T-helper 2 cell treated with Interferon-gamma antibody and Interleukin-4, amounts not matched to agents 100 ng/mL and 5 ng/mL, for 36 hours (primary cell): ENCODE measurements around the gene SLC38A10. TPM values are rescaled to one million over a fixed set of nuclear protein-coding genes. Genes with fewer than 3 reads are reported as not detected.

ENCODE experiments used
- intact Hi-C: fragments of 100-400 bp; cut with micrococcal nuclease; formaldehyde crosslinking; loops from one replicate; pipeline ENCODE4 v1.15.1; 2023
- total RNA-seq: library from RNA; stranded (reverse); gene quantifications from 2 replicates; pipeline ENCODE4 v1.2.3, GENCODE V29; 2022

Gene SLC38A10
- 127 and 132 TPM in 2 replicates for total RNA-seq

GRCh38 chr17:81295031-81295675 is at the start of gene SLC38A10:
Gene SLC38A10, minus strand, starts transcription at chr17:81295307. Its CDS starts 386 bp downstream, at chr17:81294921.
- intact Hi-C loops = loop anchor here (2.0 to 5.0 kb wide), 2 partner anchors 43 to 56 kb away; partner anchors contain the start of genes NDUFAF8 and TEPSIN

DNA sequence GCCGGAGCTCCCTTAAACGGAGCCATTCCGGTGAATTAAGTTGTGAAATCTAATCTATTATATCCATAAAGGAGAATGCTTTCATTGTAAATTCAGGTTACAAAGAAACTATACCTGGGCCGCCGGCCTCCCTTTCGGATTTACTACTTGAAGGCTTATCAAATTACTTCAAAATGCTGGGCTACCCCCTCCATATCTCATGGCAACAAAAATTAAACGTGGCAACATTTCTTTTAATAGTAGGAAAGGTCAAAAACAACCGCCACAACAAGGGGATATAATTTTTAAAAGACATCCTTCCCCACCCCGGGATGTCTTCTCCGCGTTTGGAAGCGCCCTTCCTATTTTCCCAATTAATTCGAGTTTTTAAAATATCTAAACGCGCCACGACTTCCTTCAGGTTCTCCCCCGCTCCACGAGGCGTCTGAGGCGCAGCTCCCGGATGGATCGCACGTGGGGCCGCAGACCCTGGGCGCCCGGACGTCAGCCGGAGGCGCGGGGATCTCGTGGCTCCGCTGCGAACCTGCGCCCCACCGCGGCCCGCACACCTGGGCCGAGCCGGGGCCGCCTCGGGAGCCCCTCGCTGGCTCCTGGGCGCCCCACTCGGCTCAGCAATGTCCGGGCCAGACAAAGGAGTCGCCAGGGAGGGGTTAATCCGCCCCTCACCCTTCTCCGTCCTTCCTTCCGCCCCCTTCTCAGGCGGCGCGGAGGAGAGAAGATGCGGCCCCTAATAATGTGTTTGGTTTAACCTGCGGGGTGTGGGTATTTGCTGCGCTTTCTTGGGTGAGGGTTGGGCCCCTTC is 47.4 kb upstream of the SLC38A10 start:
- intact Hi-C loops = no loop called here

DNA sequence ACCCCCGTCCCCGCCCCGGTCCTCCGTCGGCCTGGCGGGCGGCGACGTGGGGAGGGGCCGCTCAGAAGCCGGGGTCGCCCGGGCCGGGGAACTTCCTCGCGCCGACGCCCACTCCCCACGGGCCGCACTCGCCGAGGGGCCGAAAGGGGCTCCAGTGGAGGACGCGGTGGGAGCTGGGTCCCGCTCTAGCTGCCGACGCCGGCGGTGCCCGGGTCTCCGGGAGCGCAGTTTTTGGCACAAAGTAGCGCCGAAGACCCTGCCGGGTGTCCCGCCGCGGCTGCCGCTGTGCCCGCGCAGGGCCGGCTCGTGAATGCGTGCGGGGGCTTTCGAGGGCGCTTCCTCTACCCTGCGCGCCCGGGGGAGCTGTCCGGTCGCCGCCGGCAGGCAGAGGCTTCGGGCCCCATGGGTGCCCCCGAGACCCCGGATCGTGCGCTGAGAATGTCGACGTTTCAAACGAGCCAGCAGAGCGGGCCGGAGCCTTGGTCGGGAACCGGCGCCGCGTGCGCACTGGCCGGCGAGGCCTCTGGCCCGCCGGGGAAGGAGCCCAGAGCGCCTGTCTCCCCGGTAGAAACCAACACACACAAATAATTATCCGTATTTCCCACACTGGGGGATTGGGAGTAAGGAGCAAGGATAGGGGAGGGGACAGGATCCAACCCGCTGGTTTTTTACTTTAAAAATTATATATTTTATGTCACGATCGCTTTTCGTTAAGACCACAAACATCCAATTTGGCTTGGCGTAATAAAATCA is 46.6 kb upstream of the SLC38A10 start:
- intact Hi-C loops = no loop called here

GRCh38 chr17:81340607-81341515 is 45.8 kb upstream of the SLC38A10 start:
- intact Hi-C loops = no loop called here

DNA sequence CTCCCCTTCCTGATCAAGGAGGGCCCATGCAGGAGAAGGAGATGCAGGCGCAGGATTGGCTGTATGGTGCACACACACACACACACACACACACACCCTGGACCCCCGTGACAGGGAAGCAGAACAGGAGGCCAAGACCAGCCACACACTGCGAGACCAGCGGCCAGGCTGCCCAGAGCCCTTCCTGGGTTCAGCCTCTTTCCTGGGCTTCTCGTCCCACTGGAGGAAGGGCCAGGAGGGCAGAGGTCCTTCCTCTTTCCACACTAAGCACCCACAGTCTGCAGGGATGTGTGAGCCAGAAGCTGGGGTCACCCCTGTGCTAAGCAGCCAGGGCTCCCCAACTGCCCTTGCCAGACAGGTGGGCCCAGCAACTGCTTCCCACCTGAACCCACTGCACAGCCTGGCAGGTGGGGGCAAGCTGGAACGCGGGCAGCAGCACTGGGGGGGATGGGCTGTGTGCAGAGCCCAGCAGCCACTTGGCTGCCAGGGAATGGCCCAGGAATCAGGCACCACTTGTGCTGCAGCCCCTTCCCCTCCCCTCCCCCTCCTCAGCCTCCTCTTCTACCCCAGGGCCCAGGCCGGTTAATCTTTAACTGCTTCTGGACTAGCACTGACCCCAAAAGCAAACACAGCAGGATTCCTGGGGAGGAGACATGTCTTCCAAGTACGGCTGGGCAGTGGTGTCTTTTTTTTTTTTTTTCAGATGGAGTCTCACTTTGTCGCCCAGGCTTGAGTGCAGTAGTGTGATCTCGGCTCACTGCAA is 44.6 kb upstream of the SLC38A10 start:
- intact Hi-C loops = no loop called here

DNA sequence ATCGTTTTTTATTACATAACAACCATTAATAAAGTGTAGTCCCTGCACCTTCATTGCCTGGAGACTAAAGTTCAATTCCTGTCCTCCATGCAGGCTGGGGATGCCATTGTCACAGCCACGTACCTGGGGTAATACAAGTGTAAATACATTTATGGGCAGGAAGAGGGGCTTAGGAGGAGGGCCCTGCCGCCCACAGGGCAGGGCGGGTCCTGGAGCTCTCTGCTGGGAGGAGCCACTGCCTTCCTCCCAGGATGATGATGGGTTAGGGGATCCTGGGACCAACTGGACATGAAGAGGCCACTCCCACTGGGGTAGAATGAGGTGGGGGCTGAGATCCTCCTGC is 44.1 kb upstream of the SLC38A10 start:
- intact Hi-C loops = no loop called here

DNA sequence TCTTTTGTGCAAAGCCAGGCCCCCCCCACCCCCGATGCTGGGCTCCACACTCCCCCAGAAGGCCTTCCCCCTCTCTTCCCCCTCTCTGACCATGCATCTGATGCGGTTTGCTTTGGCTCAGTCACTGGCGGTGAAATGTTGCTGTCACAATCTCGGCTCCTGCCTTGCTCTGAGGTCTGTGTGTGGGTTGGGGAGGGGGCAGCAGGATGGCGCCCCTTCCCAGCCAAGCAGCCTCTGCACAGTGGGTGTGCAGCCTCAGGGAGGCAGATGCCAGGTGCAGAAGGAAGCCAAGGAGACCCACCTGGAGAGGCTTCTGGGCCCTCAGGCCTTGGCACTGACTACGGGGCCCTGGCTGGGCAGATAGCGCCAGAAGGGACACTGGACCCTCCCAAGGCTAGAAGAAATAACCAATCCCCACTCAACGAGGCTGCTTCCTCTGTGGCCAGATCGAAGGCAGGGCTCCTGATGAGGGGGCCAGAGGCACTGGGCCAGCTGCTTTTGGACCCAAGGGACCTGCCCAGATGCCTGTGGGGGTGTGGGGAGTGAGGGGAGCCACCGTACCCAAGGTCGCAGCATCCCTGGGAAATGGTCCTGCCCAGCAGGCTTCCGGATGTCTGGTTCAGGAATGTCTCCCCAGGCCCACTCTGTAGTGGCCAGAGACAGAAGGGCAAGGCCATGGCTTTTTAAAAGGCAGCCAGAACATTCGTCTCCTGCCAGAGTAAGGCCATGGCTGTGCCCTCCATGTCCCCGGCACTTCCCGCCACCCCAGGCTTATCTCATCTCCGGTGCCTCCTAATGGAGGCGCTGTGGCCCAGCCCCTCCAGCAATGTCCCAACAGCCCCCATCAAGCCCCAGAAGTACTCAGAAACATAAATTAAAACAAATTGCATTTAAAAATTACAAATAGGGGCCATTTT is 43.4 kb upstream of the SLC38A10 start:
- intact Hi-C loops = no loop called here

DNA sequence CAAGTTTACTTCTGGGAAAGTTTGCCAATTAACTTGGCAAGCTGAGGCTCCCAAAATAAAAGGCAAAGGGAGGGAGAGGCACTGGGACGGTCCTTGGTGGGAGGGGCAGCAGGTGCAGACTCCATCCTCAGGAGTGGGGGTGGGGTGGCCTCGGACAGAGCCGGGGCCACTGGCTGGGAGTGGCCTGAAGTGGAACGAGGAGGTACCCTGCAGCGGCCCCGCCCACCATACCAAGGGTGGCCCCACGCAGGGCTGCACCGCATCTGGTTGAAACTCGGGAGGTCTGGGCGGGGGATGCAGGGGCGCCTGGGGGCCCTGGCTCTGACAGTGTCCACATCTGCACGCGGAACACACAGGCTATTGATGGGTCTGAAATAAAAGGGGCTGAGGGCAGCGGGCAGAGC is 42.4 kb upstream of the SLC38A10 start:
- intact Hi-C loops = no loop called here

GRCh38 chr17:81336930-81337325 is 41.8 kb upstream of the SLC38A10 start:
- intact Hi-C loops = no loop called here

- intact Hi-C loops = no loop called here
Measured at GRCh38 chr17:81336296-81336929, 41.3 kb upstream of the SLC38A10 start.

- intact Hi-C loops = no loop called here
Measured at GRCh38 chr17:81335773-81336157, 40.7 kb upstream of the SLC38A10 start.

GRCh38 chr17:81334987-81335772 is 40.1 kb upstream of the SLC38A10 start:
- intact Hi-C loops = no loop called here

GRCh38 chr17:81334391-81334901 is 39.3 kb upstream of the SLC38A10 start:
- intact Hi-C loops = no loop called here

- intact Hi-C loops = no loop called here
Measured at GRCh38 chr17:81333616-81334368, 38.7 kb upstream of the SLC38A10 start.

- intact Hi-C loops = no loop called here
Measured at GRCh38 chr17:81332914-81333528, 37.9 kb upstream of the SLC38A10 start.

DNA sequence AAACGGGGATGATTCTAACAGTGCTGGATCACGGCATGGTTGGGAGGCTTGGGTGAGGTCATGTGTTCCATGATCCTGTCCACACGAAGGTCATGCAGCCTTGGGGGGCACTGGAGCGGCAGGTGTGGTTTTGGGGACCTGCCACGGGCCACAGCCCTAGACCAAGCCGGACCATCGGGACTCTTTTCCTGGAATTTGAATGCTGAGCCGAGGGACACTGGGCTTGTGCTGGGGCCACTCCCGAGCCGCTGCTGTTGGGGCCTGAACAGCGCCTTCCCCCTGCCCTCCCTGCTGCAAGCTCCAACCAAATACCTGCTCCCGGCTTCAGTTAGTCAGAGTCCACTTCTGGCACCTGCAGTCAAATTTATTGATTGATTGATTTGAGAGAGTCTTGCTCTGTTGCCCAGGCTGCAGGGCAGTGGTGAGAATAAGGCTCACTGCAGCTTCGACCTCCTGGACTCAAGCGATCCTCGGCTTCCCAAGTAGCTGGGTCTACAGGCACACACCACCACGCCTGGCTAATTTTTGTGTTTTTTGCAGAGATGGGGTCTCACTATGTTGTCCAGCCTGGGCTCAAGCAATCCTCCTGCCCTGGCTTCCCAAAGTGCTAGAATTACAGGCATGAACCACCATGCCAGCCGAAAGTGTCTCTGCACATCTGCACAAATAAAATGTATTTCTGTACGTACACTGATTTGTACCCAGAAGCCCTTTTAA is 37.2 kb upstream of the SLC38A10 start:
- intact Hi-C loops = no loop called here
